GM19240 (cell line): ENCODE measurements around the gene HOXC10.

Experiments
- DNase-seq: peaks from one replicate; pipeline ENCODE4 v3.0.0; 2011; ENCODE audit warnings: low spot score; ENCODE audit not compliant: insufficient read length

Gene HOXC10

GRCh38 chr12:53976823-53977595, 7.9 kb upstream of the HOXC10 start:
- no peak for DNase-seq

GRCh38 chr12:53977596-53978445, 7.1 kb upstream of the HOXC10 start:
- DNase-seq: no peak

- no peak for DNase-seq
These were observed 6.2 kb upstream of the HOXC10 start for GRCh38 chr12:53978477-53979356.

GRCh38 chr12:53980104-53980801, 4.7 kb upstream of the HOXC10 start:
- DNase-seq: no peak

- DNase-seq: no peak
These were observed 4.0 kb upstream of the HOXC10 start for GRCh38 chr12:53980802-53981496.

GRCh38 chr12:53981634-53982565, 3.0 kb upstream of the HOXC10 start:
- no peak for DNase-seq

- DNase-seq: no peak
These were observed 2.0 kb upstream of the HOXC10 start for GRCh38 chr12:53982648-53983567.

GRCh38 chr12:53983568-53983949, 1.4 kb upstream of the HOXC10 start:
- no peak for DNase-seq

GRCh38 chr12:53983950-53984572, 885 bp upstream of the HOXC10 start:
- no peak for DNase-seq

GRCh38 chr12:53985692-53985993, 697 bp downstream of the HOXC10 start:
- no peak for DNase-seq

GRCh38 chr12:53985994-53986685, 1.2 kb downstream of the HOXC10 start:
- DNase-seq: no peak

GRCh38 chr12:53986686-53987483, 1.9 kb downstream of the HOXC10 start:
- DNase-seq: no peak

GRCh38 chr12:53987787-53988230, 2.9 kb downstream of the HOXC10 start:
- DNase-seq: no peak

- no peak for DNase-seq
These were observed 3.7 kb downstream of the HOXC10 start for GRCh38 chr12:53988541-53989226.

GRCh38 chr12:53989227-53990113, 4.5 kb downstream of the HOXC10 start:
- peak; percentile 47 for DNase-seq
